GM20000 (cell line): Measurements from ENCODE around the gene SEZ6L.

Source experiments
- DNase-seq: peaks from one replicate; pipeline ENCODE4 v3.0.0; 2012; ENCODE audit warnings: low spot score
- CTCF ChIP-seq: IDR thresholded peaks from 2 replicates; pipeline ENCODE4 v1.5.1; 2012; ENCODE audit warnings: mild to moderate bottlenecking, control low read depth; ENCODE audit errors: extremely low read depth, missing control alignments

Gene SEZ6L

GRCh38 chr22:26310616-26311015, 141.4 kb downstream of the SEZ6L start:
- DNase-seq, result no peak
- TF ChIP-seq CTCF, result no peak

DNA sequence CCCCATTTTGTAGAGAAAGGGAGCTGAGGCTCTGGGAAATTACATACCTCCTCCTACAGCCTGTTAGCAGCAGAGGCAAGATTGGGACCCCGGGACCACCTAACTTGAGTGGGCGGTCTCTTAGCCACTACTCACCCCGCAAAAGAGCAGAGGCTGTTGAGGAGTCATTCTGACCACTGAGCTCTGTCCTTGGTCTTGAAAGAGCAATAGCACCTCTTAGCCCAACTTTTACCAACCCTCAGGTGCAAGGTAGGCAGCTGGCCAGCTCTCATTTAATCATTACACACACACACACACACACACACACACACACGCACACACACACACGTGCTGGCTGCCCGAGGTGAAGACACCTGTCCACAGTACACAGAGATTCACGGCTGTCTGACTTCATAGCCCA, 144.0 kb downstream of the SEZ6L start:
- no peak for TF ChIP-seq CTCF
- DNase-seq, result no peak

DNA sequence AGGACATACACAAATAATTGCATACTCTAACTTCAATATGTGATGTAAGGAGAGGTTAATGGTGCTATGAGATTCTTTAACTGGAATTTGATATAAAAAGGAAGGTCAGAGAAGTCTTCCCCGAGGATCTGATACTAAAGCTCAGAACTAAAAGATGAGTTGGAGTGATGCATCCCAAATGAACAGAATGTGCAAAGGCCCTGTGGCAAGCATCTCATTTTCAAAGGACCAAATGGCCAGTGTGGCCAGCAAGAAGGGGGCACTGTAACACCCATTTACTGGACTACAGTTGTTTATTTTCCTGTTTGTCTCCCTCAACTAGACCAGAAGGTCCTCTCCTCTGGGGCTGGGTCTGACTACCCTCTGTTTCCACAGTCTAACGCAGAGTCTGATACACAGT, 144.9 kb downstream of the SEZ6L start:
- no peak for TF ChIP-seq CTCF
- no peak for DNase-seq

DNA sequence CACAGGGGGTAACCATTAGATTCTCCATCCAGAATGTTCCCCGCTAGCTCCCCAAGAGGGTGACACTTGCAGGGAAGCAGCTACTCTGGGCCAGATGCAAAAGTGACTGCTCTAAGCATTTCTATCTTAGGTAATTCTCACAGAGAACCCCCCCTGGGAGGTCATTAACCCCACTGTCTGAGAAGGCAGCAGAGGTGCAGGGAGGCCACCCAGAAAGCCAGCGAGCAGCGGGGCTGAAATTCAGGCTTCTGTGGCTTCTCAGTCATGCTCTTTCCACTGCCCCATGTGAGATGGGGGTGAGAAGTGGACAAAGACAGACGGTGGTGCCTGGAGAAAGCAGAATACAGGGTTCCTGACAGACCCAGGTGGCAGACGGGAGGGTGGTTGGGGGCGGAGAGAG, 145.4 kb downstream of the SEZ6L start:
- DNase-seq, result no peak
- no peak for TF ChIP-seq CTCF

DNA sequence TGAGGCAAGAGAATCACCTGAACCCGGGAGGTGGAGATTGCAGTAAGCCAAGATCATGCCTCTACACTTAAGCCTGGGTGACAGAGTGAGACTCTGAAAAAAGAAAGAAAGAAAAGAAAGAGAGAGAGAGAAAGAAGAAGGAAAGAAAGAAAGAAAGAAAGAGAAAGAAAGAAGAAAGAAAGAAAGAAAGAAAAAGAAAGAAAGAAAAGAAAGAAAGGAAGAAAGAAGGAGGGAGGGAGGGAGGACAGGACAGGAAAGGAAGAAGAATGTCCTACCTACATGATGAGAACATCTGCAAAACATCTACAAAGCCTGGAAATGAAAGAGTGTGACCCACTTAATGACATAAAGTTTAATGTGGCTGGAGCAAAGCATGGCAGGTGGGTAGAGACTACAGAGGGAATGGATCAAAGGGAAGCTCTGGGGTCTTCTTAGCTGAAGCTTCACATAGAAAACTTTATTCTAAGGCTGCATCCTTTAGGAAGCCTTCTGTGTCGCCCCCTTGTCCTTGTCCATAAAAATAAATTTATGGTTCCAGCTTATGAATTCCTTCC, 147.5 kb downstream of the SEZ6L start:
- no peak for DNase-seq
- no peak for TF ChIP-seq CTCF

GRCh38 chr22:26318975-26319374, 149.7 kb downstream of the SEZ6L start:
- DNase-seq, result no peak
- peak; percentile 9 for TF ChIP-seq CTCF

DNA sequence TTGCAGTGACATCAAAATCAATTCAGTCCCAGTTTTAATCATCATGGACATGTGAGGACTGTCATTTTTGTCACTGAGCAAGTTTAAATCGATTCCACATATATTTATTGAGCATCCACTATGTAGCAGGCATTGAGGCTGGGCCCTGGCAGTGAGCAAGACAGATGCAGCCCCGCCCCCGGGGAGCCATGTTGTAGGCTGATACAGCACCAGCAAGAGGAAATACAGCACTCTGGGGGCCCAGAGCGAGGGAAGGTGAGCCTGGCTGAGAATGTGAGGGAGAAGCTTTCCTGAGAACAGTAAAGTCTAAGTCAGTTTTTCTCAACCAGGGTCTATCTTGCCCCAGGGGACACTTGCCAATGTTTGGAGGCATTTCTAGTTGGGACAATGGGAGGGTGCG, 151.2 kb downstream of the SEZ6L start:
- no peak for TF ChIP-seq CTCF
- no peak for DNase-seq
